Gastroesophageal sphincter (tissue), 4 donors: ENCODE results near the gene ZNF394. TPM values are rescaled to one million over a fixed set of nuclear protein-coding genes. Genes with fewer than 3 reads are reported as not detected.

Experiments used
- ATAC-seq: fragments of 150-250 bp; one replicate; pipeline ENCODE4 v1.9.1; 2016; ENCODE audit warnings: mild to moderate bottlenecking, moderate library complexity
- H3K27ac ChIP-seq, 4 donors: fragments of 200-600 bp; sonication (generic) in 3 of 4; 1 replicate in 3 of 4; 2 replicates in 1 of 4; pipeline ENCODE4 v1.5.1; 2016 to 2019
- H3K27me3 ChIP-seq: fragments of 200-600 bp; sonication (generic); one replicate; pipeline ENCODE4 v1.5.1; 2019
- H3K36me3 ChIP-seq, 2 donors: fragments of 200-600 bp; sonication (generic); one replicate each; pipeline ENCODE4 v1.5.1; 2019; ENCODE audit warnings: control low read depth in 1 of 2
- H3K4me1 ChIP-seq, 3 donors: fragments of 200-600 bp; sonication (generic); 1 replicate in 2 of 3; 2 replicates in 1 of 3; pipeline ENCODE4 v1.5.1; 2016 to 2019; ENCODE audit warnings: control low read depth in 2 of 3
- H3K4me3 ChIP-seq, 2 donors: fragments of 200-600 bp; sonication (generic); one replicate each; pipeline ENCODE4 v1.5.1; 2019; ENCODE audit warnings: mild to moderate bottlenecking in 1 of 2, moderate library complexity in 1 of 2
- H3K9me3 ChIP-seq, 3 donors: fragments of 200-600 bp; sonication (generic); one replicate each; pipeline ENCODE4 v1.5.1; 2017 to 2019; ENCODE audit warnings: control low read depth in 2 of 3
- EP300 ChIP-seq: sonication (generic); formaldehyde crosslinking; IDR thresholded peaks from one replicate; pipeline ENCODE4 v1.6.1; 2017; ENCODE audit warnings: antibody characterized with exemption, mild to moderate bottlenecking
- POLR2A ChIP-seq, 2 donors: fragments of 450-650 bp; IDR thresholded peaks; one replicate each; pipeline ENCODE4 v1.6.1; 2017; ENCODE audit warnings: antibody characterized with exemption in 2 of 2, mild to moderate bottlenecking in 2 of 2, moderate library complexity in 1 of 2
- POLR2AphosphoS5 ChIP-seq: sonication (generic); formaldehyde crosslinking; IDR thresholded peaks from one replicate; pipeline ENCODE4 v1.6.1; 2017; ENCODE audit warnings: antibody characterized with exemption
- WGBS, 2 donors: methylation state at CpG; one replicate each; pipeline ENCODE4 v1.1.5; 2018; ENCODE audit warnings: low coverage in 1 of 2; 5-methylcytosine and 5-hydroxymethylcytosine counted together
- total RNA-seq, 4 donors: library from RNA; depleted of rRNA; stranded (reverse); fragments of >200 nt; gene quantifications; one replicate each; pipeline ENCODE4 v1.1.0, GENCODE V29; 2016
- TF ChIP-seq, protein P1 (sequence below), 4 experiments: fragments of 200-600 bp in 2 of 4; fragments of 450-650 bp in 2 of 4; sonication (generic) in 1 of 4; IDR thresholded peaks; one replicate each; pipeline ENCODE4 v1.5.1; 2017 to 2019; ENCODE audit warnings: antibody characterized with exemption in 4 of 4, mild to moderate bottlenecking in 2 of 4, moderate library complexity in 2 of 4

Gene ZNF394
- total RNA-seq, 4 donors from 2014 or later = 29.9 to 54.1 (median 45.1) TPM

DNA sequence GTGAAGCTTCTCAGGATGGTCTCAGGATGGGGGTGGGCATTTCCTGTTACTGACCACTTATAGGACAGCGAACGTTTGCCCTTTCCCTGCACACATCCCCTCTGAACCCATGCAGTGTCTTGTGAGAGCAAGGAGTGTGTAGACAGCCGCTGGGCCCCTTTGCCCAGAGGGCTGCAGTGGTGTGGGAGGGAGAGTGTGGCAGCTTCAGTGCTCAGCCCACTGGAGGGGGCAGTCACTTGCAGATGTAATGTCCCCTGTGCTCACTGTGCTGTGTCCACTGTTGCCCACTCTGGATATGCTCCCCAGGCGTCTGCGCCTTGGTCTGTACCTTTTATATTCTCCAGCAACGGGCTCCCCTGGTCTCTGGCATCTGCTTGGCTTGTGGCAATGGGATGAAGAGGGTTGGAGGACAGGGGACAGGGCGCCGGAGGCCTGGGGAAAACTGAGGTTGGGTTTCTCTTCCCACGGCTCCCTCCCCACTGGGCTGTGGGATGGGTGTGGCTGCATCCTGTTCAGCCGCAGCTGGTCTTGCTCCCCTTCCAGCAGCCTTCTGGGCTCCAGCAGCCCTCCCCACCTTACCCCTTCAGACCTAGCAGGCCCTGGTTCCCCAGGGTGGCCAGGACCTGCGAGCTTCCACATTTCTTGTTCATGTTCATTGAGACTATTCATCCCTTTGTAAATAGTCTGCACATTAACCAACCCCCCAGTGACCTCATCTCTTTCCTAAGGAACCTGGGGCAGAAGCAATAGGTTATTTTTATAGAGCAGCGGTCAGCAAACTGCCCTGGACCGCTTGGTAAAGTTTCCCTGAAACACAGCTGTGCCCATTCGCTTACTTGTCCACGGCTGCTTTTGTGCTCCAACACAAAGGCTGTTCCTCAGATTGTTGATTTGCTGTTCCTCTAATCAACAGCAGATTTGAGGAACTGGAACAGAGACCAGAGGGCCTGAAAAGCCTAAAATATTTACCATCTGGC lies 21.3 kb downstream of the ZNF394 start:
- H3K4me1 ChIP-seq = peaks cover 0 to 34% (median 0%) of the 10 kb centered on the region in 3 donors
- H3K9me3 ChIP-seq = no peaks in the 10 kb centered on the region
- ATAC-seq = peak; percentile 28
- peak overlapping the region in 1 of 4 donors; percentile 47 for H3K27ac ChIP-seq
- 60 to 62% methylated on average over 1 to 7 of the region's 15 CpGs for WGBS, 2 donors
- peaks cover 0 to 41% of the 10 kb centered on the region in 2 donors for H3K36me3 ChIP-seq
- TF ChIP-seq POLR2AphosphoS5 (no peak), POLR2A (IDR thresholded peaks at IDR 0.05) (no peak), EP300 (no peak)
- TF ChIP-seq, protein P1, sequence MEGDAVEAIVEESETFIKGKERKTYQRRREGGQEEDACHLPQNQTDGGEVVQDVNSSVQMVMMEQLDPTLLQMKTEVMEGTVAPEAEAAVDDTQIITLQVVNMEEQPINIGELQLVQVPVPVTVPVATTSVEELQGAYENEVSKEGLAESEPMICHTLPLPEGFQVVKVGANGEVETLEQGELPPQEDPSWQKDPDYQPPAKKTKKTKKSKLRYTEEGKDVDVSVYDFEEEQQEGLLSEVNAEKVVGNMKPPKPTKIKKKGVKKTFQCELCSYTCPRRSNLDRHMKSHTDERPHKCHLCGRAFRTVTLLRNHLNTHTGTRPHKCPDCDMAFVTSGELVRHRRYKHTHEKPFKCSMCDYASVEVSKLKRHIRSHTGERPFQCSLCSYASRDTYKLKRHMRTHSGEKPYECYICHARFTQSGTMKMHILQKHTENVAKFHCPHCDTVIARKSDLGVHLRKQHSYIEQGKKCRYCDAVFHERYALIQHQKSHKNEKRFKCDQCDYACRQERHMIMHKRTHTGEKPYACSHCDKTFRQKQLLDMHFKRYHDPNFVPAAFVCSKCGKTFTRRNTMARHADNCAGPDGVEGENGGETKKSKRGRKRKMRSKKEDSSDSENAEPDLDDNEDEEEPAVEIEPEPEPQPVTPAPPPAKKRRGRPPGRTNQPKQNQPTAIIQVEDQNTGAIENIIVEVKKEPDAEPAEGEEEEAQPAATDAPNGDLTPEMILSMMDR (IDR thresholded peaks at IDR 0.05) = no peak
- H3K4me3 ChIP-seq = no peak overlapping the region
- H3K27me3 ChIP-seq = no peaks in the 10 kb centered on the region

DNA sequence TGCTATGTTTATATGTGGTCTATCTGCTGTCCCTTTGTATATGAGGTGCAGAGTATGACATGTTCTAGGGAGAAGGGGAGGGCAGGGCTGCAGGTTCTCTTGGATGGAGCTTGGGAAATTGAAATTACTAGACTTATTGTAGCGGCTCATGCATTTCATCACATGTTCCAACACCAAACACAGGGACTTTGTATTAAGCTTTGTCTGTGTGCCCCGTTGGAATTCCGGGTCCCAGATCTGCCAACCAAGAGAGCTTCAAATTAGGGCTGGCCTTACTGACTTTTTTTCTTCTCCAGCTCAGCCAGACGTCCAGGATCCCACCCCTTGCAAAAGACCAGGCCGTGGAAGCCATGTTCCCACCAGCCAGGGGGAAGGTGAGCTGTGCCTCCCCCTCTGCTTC lies 24.0 kb downstream of the ZNF394 start:
- H3K27ac ChIP-seq = no peak overlapping the region
- no peaks in the 10 kb centered on the region for H3K9me3 ChIP-seq
- H3K36me3 ChIP-seq = peaks cover 0 to 18% of the 10 kb centered on the region in 2 donors
- 59 to 60% methylated on average over 1 to 5 of the region's 5 CpGs for WGBS, 2 donors
- peaks cover 2 to 48% (median 4%) of the 10 kb centered on the region in 3 donors for H3K4me1 ChIP-seq
- TF ChIP-seq POLR2A (IDR thresholded peaks at IDR 0.05) = no peak
- no peak for TF ChIP-seq POLR2AphosphoS5
- no peak for TF ChIP-seq EP300
- TF ChIP-seq, protein P1 (IDR thresholded peaks at IDR 0.05) = no peak
- no peak overlapping the region for H3K4me3 ChIP-seq
- H3K27me3 ChIP-seq = no peaks in the 10 kb centered on the region
- no peak for ATAC-seq

DNA sequence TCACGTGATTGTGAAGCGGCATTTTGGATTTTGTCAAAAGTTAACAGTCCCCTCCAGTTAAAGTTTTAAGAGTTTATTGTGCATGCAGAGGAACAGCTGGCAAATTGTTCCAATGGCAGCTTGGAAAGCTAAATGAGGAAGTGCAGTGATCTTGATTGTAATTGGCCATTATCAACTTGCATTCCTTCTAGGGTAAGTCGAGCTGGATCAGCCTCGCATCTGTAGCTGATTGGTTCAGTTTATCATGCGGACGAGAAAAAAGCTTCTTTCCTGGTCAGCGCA lies 26.8 kb downstream of the ZNF394 start:
- Histone ChIP-seq H3K4me3 (peak overlapping the region; percentile 72 to 85), H3K36me3 (no peaks in the 10 kb centered on the region), H3K27ac (peak overlapping the region in 3 of 4 donors; percentile 81 to 90 (median 89)), H3K27me3 (peaks cover 4% of the 10 kb centered on the region), H3K9me3 (no peaks in the 10 kb centered on the region), H3K4me1 (peaks cover 2 to 32% (median 4%) of the 10 kb centered on the region in 3 donors)
- WGBS, 2 donors = 0 to 4% methylated on average over 6 to 7 of the region's 7 CpGs
- no peak for ATAC-seq
- TF ChIP-seq, protein P1 (IDR thresholded peaks at IDR 0.05) = no peak
- no peak for TF ChIP-seq EP300
- TF ChIP-seq POLR2AphosphoS5 = no peak
- TF ChIP-seq POLR2A (IDR thresholded peaks at IDR 0.05) = no peak

DNA sequence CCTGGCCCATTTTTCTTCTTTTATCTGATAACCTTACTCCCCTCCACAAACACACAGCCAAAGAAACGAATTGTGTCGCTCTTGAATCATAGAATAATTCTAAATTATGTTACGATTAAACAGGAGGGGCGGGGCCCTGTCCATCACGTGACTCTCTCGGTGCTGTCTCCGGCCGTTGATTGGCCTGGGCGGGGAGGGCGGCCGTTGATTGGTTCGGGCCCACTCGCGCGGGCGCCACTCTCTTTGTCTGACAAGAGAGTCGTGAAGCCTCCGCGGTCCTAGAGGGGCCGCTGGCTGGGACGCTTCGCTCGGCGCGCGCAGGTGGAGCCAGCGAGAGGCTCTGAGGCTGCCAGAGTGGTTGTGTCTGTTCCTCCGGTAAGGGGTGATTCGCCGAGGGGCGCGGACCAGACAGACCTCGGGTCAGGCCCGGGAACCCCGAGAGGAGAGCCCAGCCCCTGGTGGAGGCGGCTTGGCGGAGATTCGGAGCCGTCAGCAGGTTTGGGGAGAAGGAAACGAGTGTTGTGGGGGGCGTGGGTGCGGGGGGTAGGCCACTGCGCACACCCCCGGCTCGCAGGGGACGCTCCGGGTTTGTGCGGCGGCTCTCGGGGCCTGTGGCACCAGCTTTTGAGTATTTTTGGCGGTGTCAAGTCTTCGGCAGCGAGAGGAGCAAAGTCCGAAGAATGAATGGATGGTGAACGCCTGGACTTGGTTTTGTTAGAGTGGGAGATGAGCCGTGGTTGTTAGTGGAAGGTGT lies 27.3 kb downstream of the ZNF394 start, which contains the start of gene ZNF789:
Gene ZNF789, plus strand, starts transcription at position 330 of the 754 bp plus-strand sequence. CDS start 3,567 bp downstream, outside the sequence.
- Histone ChIP-seq H3K4me1 (peaks cover 2 to 31% (median 4%) of the 10 kb centered on the region in 3 donors), H3K9me3 (no peaks in the 10 kb centered on the region), H3K4me3 (peak within 1 kb of the TSS; percentile 72 to 85), H3K36me3 (no peaks in the 10 kb centered on the region), H3K27ac (peak within 1 kb of the TSS; percentile 86 to 90 (median 90)), H3K27me3 (peaks cover 4% of the 10 kb centered on the region)
- WGBS, 2 donors = 1% methylated on average over 10 to 24 of the region's 56 CpGs
- TF ChIP-seq EP300 = no peak
- TF ChIP-seq POLR2A (IDR thresholded peaks at IDR 0.05) = peak; percentile 19 to 21
- no peak for TF ChIP-seq POLR2AphosphoS5
- TF ChIP-seq, protein P1 (IDR thresholded peaks at IDR 0.05) = peak in 1 of 4 experiments; percentile 11
- ATAC-seq = peak; percentile 100
